GM18907 (cell line): ENCODE results near the gene RNPEPL1.

ENCODE experiments used
- ATAC-seq: cut with Tn5 transposase; IDR thresholded peaks from one replicate; pipeline ENCODE4 v1.9.1; 2021; ENCODE audit warnings: mild to moderate bottlenecking, moderate library complexity; ENCODE audit not compliant: unreplicated experiment

Gene RNPEPL1

GRCh38 chr2:240563951-240564560 is 4.2 kb upstream of the RNPEPL1 start:
- no peak for ATAC-seq

GRCh38 chr2:240564561-240565332 is 3.5 kb upstream of the RNPEPL1 start:
- no peak for ATAC-seq

GRCh38 chr2:240565333-240566202 is 2.7 kb upstream of the RNPEPL1 start:
- ATAC-seq = peak; percentile 40

GRCh38 chr2:240566203-240567136 is 1.8 kb upstream of the RNPEPL1 start:
- ATAC-seq = peak; percentile 47

GRCh38 chr2:240567137-240567871 is 980 bp upstream of the RNPEPL1 start:
- no peak for ATAC-seq

- ATAC-seq = peak; percentile 17
Observed at GRCh38 chr2:240568678-240569522, 616 bp downstream of the RNPEPL1 start.

- no peak for ATAC-seq
Observed at GRCh38 chr2:240569523-240569997, 1.3 kb downstream of the RNPEPL1 start.

GRCh38 chr2:240569998-240570530 is 1.8 kb downstream of the RNPEPL1 start:
- ATAC-seq = no peak

- ATAC-seq = no peak
Observed at GRCh38 chr2:240570531-240571313, 2.4 kb downstream of the RNPEPL1 start.

GRCh38 chr2:240571314-240571973 is 3.2 kb downstream of the RNPEPL1 start:
- ATAC-seq = no peak

GRCh38 chr2:240572141-240573031 is 4.1 kb downstream of the RNPEPL1 start:
- no peak for ATAC-seq

- no peak for ATAC-seq
Observed at GRCh38 chr2:240573071-240573515, 4.8 kb downstream of the RNPEPL1 start.

- no peak for ATAC-seq
Observed at GRCh38 chr2:240573516-240574385, 5.5 kb downstream of the RNPEPL1 start.

- ATAC-seq = no peak
Observed at GRCh38 chr2:240574386-240575100, 6.3 kb downstream of the RNPEPL1 start.
